Iris pigment epithelial cell (primary cell): ENCODE measurements around the gene CORO6.

ENCODE experiments used
- DNase-seq: peaks from one replicate; pipeline ENCODE4 v3.0.0-alpha.2; 2011; ENCODE audit warnings: low read depth

Gene CORO6

DNA sequence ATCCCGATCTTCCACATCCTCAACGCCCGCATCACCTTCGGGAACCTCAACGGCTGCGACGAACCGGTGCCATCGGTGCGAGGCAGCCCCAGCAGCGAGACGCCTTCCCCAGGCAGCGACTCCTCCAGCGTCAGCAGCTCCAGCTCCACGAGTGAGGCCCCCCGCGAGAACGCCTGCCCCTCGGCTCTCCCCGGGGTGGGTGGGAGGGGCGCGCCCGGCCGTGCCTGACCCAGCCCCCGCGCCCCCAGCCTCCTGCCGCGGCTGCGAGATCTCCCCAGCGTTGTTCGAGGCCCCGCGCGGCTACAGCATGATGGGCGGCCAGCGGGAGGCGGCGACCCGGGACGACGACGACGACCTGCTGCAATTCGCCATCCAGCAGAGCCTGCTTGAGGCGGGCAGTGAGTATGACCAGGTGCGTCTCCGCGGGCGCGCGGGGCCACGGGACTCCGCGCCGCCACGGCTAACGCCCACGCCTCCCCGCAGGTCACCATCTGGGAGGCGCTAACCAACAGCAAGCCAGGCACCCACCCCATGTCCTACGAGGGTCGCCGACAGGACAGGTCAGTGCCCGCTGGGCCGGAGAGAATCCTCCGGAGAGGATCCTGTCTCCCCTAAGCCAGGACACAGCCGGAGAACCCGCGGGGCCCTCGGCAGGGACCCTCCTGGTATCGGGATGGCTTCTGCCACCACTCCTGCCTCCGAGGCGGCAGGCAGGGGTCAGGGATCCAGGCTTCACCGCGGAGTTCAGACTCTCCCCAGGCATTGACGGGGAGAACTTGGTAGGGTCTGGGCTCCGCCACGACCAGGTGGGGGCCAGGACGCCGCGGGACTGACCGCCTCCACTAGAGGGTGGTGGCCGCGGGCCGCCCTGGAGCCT lies 10.1 kb downstream of the CORO6 start:
- no peak for DNase-seq

GRCh38 chr17:29612094-29612403 lies 10.7 kb downstream of the CORO6 start:
- no peak for DNase-seq

DNA sequence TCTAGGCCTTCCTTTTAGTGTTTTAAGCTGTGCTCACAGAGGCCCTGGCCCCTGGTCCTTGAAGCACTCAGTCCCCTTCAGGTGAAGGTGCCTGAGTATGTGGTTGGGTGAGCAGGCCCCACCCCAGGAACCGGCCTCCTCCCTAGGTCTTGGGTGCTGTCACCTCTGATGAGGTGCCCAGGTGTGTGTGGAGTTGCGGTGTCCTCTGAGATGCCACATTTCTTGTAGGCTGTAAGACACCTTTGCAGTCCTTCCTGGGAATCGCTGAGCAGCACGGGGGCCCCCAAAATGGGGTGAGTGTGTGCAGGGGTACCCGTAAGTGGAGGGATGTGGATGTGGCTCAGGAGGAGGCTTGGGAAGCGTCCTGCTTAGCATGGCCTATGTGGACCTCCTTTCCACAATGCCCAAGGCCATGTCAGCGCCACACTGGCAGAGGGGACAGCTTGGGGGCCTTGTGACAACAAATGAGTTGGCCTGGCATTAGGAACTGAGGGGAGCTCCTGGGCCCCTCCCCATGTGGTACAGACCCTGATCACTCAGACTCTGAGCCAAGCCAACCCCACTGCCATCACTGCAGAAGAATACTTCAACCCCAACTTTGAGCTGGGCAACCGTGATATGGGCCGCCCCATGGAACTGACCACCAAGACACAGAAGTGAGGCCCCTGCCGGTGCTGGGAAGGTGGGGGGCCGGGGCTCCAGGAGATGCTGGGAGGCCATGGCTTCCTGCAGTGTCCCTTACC lies 11.2 kb downstream of the CORO6 start:
- DNase-seq: no peak

DNA sequence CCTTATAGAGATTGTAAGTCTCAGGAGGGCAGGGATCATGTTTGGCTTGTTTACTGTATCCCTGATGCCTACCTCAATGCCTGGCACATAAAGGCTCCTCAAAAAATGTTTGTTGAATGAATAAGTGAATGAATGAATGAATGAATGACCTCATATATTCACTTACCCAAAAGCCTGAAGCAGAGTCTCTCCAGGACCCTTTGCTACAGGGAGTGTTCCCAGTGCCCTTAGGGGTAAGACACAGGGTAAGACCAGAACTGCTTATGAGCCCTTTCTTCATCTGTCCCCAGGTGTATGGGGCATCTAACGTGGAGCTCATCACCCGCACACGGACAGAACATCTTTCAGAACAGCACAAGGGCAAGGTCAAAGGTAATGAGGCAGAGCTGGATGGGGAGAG lies 12.3 kb downstream of the CORO6 start:
- DNase-seq: no peak

GRCh38 chr17:29608986-29609385 lies 13.7 kb downstream of the CORO6 start:
- DNase-seq: no peak

DNA sequence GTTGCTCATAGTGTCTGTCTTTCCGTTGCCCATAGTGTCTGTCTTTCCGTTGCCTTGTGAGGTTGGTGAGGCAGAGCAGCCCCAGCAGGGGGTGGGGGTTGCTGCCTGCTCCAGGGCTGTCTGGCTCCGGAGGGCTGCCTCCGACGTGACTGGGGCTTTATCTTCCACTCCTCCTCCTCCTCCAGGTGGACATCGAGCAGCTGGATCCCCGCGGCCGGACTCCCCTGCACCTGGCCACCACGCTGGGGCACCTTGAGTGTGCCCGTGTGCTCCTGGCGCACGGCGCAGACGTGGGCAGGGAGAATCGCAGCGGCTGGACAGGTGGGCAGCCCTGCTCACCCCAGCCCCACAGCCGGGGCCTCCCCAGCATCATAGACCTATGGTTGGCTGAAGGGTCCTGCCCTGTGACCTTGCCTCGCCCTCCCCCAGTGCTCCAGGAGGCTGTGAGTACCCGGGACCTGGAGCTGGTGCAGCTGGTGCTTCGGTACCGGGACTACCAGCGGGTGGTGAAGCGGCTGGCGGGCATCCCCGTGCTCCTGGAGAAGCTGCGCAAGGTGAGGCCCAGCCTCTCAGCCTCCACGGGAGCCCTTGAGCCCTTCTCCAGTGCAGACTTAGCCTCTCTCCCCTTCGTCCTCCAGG lies 15.0 kb downstream of the CORO6 start:
- DNase-seq: no peak

DNA sequence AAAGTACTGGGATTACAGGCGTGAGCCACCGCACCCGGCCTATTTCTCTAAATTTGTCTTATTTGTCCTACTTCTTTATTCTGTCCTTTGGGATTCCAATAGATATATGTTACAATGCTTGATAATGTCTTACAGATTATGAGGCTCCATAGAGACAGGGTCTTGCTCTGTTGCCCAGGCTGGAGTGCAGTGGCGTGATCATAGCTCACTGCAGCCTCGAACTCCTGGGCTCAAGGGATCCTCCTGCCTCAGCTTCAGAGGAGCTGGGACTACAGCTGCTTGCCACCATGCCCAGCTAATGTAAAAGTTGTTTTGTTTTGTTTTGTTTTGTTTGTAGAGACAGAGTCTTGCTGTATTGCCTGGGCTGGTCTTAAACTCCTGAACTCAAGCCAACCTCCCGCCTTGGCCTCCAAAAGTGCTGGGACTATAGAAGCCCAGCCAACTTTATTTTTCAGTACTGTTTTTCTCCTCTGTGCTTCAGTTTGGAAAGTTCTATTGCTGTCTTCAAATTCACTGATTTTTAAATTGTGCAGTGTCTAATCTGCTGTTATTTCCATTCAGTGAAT lies 19.5 kb downstream of the CORO6 start:
- no peak for DNase-seq

DNA sequence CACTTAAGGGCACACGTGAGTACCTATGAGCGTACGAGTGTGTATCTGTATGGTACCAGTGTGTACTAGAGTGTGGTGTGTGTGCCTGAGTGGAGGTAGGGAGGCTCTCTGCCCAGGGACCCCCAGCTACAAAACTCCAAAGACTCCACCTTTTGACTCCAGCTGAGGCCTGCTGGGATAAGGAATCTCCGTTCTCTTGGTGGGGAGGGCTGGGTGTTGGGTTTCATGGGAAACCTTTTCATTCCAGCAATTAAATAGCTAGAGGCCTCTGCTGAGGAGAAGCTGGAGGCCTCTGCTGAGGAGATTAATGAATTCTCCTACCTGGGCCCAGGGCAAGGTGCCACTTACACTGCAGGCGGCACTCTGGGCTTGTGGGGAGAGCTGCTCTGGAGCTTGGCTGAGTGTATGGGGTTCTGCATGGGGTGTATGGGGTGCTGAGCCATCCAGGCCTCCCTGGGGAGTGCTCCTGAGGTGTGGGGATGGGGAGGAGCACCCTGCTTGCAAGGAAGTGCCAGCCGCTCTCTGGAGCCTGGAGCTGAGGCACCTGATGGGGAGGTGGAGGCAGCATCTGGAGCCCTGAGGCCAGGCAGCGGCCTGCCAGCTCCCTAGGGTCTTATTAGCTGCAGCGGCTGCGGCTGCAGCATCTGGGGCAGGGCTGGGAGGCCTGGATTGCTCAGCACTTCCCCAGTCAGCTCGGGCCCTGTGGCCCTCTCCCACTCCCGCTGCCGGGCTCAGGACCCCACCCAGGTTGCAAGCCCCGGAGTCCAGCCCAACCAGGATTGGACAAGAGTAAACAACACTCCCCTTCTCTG lies 25.1 kb downstream of the CORO6 start:
- no peak for DNase-seq

GRCh38 chr17:29596811-29597210 lies 25.9 kb downstream of the CORO6 start:
- no peak for DNase-seq

DNA sequence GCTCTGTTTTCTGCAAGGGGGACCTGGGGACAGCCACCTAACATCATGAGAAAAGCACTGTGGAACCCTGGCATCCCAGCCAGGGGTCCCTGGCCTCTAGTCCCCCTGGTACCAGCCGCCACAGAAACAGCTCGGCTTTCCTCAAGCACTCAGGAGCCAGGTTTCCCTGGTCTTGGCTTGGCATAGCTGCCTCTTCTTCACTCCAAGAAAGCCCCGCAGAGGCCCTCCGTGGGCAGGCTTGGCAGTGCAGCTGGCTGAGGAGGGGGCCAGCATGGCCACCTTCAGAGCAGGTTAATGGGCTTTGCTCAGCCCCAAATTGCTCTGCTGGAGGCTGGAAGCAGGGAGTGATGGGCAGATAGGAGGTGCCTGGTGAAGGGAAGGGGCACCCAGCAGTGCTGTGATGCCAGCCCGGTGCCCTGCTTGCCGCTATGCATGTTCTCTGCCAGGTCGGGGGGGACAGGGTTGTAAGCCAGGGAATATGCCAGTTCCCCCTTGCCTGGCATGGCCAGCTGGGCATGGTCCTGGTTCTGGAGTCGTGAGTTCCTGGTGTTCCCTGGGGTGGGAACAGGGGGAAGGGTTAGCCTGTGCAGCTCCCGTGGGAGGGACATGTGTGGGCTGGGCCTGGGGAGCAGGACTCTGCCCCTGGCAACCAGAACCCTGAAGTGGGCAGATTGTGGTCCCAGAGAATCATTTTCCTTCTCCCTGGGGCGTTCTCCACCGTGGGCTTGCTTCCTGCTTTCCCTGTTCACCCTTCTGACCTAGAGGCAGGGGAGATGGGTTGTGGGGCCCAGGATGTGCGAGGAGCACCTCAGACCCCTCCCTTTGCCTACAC lies 26.6 kb downstream of the CORO6 start:
- DNase-seq: no peak

- DNase-seq: no peak
Observed at GRCh38 chr17:29595107-29595942, 27.4 kb downstream of the CORO6 start.

DNA sequence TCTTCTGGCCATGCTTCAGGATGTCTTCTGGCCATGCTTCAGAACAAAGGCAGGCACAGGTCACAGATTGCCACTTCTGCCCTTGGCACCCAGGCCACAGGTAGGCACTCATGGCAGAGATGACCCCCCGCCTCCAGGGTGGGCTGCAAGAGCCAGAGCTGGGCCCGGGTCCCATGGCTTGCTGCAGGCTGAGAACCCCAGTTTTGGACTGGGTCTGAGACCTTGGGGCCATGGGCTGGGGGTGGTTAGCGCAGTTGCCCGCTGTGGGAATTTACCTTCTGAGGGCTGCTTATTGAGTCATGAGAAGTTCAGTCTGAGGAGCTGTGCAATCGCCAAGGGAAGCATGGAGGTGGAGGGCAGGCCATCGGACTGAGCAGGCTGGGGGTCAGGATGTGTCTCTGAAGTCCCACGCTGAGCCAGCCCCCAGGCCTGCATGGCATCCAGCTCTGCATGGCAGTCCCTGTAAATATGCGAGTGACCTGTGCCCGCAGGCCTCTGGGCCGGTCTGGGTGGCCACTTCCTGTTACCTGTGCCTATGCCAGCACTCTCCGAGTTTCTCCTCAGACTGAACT lies 28.1 kb downstream of the CORO6 start:
- no peak for DNase-seq

DNA sequence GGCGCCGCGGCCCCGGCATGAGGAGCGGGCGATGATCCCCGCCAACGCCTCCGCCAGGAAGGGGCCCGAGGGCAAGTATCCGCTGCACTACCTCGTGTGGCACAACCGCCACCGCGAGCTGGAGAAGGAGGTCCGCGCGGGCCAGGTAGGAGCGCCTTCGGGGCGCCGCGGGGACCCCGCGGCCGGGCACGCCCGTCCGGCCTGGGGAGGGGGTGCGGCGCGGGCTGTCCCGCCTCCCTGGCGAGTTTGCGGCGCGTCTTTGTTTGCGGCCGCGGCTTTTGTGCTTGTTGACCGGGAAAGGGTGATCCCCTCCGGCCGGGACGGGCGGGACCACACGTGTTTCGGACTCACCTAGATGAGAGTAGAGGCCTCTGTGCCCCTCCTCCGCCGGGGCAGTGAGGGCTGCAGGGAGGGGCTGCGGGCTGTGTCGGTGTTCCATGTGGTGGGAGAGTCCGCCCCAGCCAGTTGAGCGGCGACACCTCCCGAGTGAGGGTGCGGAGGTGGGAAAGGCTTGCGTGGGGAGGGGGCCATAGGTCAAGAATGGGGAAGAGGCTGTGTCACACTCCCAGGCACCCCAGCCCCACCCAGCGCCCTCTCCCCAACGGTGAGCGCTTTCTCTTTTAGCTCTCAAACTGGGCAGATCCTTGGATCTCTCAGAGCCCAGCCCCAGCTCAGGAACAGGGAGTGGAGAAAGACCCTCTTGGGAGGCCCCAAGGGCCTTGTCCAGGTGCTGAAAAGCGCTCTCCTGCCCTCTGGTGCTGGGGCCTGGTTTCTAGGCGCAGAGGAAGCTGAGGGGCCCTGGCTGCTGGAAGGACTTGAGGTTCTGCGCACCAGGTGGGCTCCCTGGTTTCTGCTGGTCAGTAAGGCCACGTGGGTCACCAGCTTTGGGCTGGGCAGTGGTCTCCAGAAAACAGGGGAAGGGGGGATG lies 28.9 kb downstream of the CORO6 start:
- no peak for DNase-seq

DNA sequence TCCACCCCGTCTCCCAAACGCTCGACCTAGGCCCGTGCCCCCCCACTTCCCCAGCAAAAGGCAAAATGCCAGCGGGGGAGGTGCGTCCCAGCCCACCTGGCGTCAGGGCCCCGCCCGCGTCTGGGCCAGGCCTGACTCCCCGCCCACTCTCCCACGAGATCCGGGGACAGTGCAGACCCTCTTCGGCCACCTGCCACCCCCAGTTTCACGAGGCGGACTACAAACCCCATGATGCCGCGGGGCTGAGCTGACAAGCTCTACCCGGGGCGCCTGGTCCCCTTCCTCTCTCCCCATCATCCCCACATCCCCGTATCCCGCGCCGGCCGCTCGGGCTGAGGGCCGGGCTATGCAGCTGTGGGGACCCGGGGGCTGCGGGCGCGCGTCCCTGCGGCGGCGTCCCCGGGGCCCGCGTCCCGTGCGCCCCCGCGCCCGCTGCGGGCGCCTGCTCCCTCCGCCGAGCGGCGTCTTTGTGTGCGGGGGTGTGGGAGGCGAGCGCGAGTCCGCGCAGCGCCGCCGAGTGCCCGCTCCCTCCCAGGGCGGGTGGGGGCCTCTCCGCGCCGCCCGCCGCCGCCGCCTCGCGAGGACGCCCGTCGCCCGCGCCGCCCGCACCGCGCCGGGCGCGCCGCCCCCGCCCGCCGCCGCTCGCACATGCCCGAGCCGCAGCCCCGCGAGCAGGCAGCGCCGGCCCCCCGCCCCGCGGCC lies 29.7 kb downstream of the CORO6 start, which contains the start of gene ANKRD13B:
Gene ANKRD13B, plus strand, starts transcription at position 283 of the 702 bp plus-strand sequence. CDS start 490 bp downstream, outside the sequence.
- DNase-seq: no peak

DNA sequence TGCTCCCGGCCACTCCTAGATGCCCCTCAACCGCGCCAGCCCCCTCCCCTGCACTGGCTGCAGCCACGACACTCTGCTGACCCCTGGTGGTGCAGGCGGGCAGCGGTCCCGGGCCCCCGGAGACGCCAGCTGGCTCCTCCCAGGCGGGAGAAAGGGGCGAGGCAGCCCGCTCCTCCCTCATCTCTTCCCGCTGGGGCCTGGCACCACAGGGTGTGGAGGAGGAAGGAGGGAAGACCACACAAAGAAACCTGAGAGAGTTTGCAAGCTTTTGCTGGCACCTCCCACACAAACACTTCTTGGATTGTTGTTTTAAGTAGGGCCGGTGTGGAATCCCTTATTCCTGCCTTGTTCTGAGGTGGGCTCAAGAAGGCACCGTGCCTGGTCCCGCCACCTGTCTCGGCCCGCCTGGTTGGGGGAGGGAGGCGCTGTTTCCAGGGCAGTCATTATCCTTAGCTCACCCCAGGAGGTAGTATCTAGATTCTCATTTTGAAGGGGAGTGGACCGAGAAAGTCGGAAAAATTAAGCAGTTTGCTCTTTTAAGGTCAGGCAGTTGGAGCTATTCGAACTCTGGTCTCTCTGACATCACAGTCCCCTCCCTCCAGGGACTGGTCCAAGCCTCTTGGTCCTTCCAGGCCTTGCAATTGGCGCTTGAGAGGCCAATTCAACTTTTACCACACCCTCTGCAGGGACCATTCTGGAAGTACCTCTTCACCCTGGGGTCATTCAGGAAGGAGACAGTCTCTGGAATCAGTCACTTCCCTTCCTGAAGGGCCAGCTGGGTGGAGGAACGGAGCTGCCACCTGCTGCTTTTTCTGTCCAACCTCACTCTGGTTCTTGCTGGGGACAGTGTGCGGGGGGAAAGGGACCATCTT lies 30.7 kb downstream of the CORO6 start:
- peak; percentile 72 for DNase-seq

GRCh38 chr17:29591146-29591736 lies 31.5 kb downstream of the CORO6 start:
- DNase-seq: peak; percentile 68
